Fibroblast of lung (primary cell): ENCODE results near the gene FAM184B.

Experiments used
- EZH2 ChIP-seq: IDR thresholded peaks from 2 replicates; pipeline ENCODE4 v1.5.1; 2012; ENCODE audit warnings: low read length, control low read depth, mild to moderate bottlenecking; ENCODE audit errors: missing control alignments
- TF ChIP-seq, protein P1 (sequence below), 2 donors: IDR thresholded peaks in 1 of 2; conservative IDR thresholded peaks in 1 of 2; 1 replicate in 1 of 2; 2 replicates in 1 of 2; pipeline ENCODE4 v1.5.1; 2011 to 2012; ENCODE audit warnings: low read length in 2 of 2, control low read depth in 1 of 2, inconsistent platforms in 1 of 2, low read depth in 1 of 2, mild to moderate bottlenecking in 1 of 2

DNA sequence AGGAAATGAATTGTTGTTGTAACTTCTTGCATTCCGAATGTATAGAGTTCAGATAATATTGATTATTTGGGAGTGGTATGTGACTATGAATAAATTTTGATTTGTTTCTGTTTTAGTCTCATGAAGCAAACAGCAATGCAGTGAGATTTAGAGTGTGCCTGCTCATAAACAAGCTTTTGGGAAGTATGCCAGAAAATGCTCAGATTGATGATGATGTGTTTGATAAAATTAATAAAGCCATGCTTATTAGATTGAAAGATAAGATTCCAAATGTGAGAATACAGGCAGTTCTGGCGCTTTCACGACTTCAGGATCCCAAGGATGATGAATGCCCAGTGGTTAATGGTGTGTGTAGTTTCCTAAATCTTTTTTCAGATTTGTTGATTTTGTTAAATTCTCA, 31.4 kb upstream of the FAM184B start:
- no peak for TF ChIP-seq EZH2
- TF ChIP-seq, protein P1, sequence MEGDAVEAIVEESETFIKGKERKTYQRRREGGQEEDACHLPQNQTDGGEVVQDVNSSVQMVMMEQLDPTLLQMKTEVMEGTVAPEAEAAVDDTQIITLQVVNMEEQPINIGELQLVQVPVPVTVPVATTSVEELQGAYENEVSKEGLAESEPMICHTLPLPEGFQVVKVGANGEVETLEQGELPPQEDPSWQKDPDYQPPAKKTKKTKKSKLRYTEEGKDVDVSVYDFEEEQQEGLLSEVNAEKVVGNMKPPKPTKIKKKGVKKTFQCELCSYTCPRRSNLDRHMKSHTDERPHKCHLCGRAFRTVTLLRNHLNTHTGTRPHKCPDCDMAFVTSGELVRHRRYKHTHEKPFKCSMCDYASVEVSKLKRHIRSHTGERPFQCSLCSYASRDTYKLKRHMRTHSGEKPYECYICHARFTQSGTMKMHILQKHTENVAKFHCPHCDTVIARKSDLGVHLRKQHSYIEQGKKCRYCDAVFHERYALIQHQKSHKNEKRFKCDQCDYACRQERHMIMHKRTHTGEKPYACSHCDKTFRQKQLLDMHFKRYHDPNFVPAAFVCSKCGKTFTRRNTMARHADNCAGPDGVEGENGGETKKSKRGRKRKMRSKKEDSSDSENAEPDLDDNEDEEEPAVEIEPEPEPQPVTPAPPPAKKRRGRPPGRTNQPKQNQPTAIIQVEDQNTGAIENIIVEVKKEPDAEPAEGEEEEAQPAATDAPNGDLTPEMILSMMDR (conservative IDR thresholded peaks at IDR 0.05 in 1 of 2, IDR thresholded peaks at IDR 0.05 in 1 of 2; ENCODE audit: low read depth in 1 of 2, low read length in 2 of 2): no peak
